ENCODE results near the gene TOM1. TPM values are rescaled to one million over a fixed set of nuclear protein-coding genes. Genes with fewer than 3 reads are reported as not detected.

Gene TOM1
- total RNA-seq, 2 experiments from 2014 or later, result 13.9 to 14.5 TPM

DNA sequence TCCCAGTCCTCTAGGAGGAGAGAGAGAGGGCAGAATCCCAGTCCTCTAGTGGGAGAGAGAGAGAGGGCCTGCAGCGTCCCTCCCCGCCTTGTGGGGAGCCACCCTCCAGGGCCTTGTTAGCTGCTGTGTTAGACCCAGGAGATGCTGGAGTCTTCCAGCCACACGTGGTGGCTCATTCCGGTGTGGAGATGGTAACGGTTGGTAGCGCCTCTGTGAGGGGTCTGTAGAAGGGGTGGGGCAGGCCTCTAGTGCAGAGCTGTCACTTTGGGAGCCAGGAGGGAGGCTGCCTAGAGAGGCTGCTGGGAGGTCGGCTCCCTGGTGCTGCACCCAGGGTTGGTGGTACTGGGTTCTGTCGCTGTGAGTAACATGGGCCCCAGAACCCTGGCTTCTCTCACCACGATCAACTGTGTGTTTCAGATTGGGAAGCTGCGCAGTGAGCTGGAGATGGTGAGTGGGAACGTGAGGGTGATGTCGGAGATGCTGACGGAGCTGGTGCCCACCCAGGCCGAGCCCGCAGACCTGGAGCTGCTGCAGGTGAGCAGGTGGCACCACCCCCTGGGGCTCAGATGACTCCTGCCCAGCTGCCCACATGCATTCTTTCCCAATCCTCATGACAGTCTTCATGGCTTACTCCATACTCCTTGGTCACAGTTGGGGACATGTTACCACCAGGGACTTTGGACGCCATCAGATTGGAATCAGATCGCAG is 27.3 kb downstream of the TOM1 start:
- H3K27me3 Mint-ChIP-seq, result no peaks in the 10 kb centered on the region
- H3K36me3 Mint-ChIP-seq, result peaks cover 13% of the 10 kb centered on the region
- H3K4me3 Mint-ChIP-seq, result no peak overlapping the region
- no peaks in the 10 kb centered on the region for H3K9me3 Mint-ChIP-seq
- peaks cover 25% of the 10 kb centered on the region for H3K4me1 Mint-ChIP-seq
- H3K27ac Mint-ChIP-seq, result no peak overlapping the region
- DNase-seq, result no peak

DNA sequence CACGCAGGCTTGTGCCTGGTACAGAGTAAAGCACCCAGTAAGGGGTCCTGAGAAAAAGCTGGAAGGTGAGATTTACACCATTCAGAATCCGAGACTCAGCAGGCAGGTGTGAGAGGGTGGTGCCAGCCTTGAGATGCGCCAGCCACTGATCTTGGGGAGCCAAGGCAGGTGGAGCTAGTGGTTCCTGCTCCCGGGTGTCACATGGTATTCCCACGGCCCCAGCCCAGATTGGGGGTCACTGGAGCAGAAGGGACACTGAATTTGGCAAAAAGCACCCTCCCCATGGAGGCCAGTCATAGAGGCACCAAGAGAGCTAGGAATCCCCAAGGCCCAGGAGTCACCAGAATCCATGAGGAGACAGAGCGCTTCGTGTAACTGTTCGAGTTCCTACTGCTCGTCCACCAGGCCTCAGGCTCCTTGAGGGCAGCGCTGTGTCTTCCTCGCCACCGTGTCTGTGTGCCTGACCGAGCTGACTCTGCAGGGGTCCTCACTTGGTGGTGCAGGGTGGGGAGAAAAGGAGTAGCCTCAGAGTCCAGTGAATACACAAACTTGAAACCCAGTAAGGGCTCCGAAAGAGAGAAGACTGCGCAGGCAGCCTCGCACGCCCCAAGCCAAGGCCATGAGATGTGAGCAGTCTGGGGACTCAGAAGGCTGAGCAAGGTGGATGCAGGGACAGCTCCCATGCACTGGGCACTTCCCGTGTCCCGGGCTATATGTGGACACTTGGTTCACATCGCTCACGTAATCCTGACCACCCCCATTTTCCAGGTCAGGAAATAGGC is 28.2 kb downstream of the TOM1 start:
- Mint-ChIP-seq H3K4me1 (peaks cover 26% of the 10 kb centered on the region), H3K27me3 (no peaks in the 10 kb centered on the region), H3K9me3 (no peaks in the 10 kb centered on the region), H3K36me3 (peaks cover 13% of the 10 kb centered on the region), H3K4me3 (no peak overlapping the region), H3K27ac (no peak overlapping the region)
- DNase-seq, result no peak

DNA sequence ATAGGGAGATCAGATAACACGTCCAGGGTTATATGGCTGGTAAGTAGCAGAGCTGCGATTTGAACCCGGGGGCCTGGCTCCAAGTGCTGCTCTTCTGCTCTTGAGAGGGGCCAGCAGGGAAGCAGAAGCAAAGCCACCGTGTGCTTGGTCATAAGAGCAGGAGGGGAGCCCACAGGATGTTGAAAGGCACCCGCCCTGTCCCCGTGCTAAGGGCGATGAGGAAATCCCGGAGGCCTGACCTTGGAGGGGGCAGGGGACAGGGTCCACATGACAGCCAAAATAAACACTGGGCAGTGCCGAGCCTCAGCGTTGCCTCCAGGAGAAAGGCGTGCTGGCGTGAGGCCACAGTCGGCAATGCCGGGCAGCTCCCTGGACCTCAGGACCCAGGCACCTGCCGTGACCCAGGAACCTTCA is 28.8 kb downstream of the TOM1 start:
- Mint-ChIP-seq H3K36me3 (peaks cover 13% of the 10 kb centered on the region), H3K9me3 (no peaks in the 10 kb centered on the region), H3K27ac (no peak overlapping the region), H3K27me3 (no peaks in the 10 kb centered on the region), H3K4me3 (no peak overlapping the region), H3K4me1 (peaks cover 26% of the 10 kb centered on the region)
- no peak for DNase-seq

DNA sequence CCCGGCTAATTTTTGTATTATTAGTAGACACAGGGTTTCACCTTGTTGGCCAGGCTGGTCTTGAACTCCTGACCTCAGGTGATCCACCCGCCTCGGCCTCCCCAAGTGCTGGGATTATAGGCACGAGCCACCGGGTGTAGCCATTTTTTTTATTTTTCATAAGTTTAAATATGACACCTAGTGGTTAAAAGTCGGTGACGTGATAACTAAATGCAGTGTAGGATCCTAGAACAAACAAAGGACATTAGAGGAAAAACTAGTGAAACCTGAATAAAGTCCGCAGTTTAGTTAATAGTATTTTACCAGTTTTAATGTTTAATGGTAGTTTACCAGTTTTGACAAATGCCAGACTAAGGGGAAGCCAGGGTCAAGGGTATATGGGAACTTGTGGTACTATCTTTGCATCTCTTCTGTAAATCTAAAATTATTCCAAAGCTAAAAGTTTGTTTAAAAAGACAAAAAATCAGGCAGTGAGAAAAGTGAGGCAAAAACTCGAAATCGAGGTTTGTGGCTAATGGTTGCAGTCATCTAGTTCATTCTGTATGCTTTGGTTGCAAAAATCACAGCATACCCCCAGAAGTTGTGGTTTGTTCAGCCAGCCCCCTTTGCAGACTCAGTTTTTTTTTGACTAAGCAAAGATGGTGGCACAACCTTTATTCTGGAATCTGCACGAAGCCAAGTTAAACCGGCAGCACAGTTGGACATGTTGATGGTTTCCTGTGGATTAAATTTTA is 29.6 kb downstream of the TOM1 start:
- H3K27ac Mint-ChIP-seq, result no peak overlapping the region

DNA sequence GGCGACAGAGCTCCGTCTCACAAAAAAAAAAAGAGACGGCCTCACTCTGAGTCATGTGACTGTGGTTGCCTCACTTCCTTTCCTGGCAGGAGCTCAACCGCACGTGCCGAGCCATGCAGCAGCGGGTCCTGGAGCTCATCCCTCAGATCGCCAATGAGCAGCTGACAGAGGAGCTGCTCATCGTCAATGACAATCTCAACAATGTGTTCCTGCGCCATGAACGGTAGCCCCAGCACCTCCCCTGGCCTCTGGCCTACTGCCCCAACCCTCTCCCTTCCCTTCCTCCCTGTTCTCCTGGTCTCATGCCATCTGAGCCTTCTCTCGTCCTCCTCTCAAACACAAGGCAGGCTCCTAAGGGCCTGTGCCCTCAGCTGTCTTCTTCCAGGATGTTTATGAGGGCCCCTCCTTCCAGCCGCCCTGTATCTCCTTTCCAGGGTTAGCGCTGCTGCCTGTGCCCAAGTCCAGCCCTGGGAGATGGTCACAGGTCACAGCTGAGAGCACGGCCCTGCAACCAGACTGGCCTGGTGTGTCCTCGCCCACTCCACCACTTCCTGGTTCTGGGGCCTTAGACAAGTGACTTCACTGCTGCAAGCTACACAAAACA is 30.7 kb downstream of the TOM1 start:
- Mint-ChIP-seq H3K9me3 (no peaks in the 10 kb centered on the region), H3K27me3 (no peaks in the 10 kb centered on the region), H3K27ac (peak overlapping the region; percentile 94), H3K36me3 (peaks cover 13% of the 10 kb centered on the region), H3K4me3 (peak overlapping the region; percentile 84), H3K4me1 (peaks cover 34% of the 10 kb centered on the region)
- peak; percentile 61 for DNase-seq

More for the DNA sequence above, 29.6 kb downstream of the TOM1 start:
- DNase-seq, result no peak
- H3K27me3 Mint-ChIP-seq, result no peaks in the 10 kb centered on the region
- H3K36me3 Mint-ChIP-seq, result peaks cover 13% of the 10 kb centered on the region
- H3K4me3 Mint-ChIP-seq, result peak overlapping the region; percentile 84
- H3K4me1 Mint-ChIP-seq, result peaks cover 34% of the 10 kb centered on the region
- H3K9me3 Mint-ChIP-seq, result no peaks in the 10 kb centered on the region

DNA sequence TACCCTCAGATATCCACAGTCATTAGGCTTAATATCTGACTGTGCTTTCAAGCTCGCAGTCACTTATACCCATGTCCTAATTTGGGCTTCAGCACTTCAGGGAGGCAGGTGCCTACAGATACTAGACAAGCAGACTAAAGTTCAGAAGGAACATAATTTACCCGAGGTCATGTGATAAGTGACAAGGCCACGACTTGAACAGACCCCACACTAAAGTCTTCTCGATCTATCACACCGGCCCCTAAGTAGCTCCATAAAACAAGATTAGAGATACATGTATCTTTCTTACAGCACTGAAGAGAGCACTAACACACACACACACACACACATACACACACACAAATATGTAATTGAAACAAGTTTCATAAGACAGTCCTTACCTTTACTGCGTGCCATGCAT is 32.6 kb downstream of the TOM1 start:
- Mint-ChIP-seq H3K36me3 (peaks cover 16% of the 10 kb centered on the region), H3K27me3 (no peaks in the 10 kb centered on the region), H3K4me1 (peaks cover 33% of the 10 kb centered on the region), H3K9me3 (no peaks in the 10 kb centered on the region), H3K27ac (peak overlapping the region; percentile 32), H3K4me3 (no peak overlapping the region)
- no peak for DNase-seq

DNA sequence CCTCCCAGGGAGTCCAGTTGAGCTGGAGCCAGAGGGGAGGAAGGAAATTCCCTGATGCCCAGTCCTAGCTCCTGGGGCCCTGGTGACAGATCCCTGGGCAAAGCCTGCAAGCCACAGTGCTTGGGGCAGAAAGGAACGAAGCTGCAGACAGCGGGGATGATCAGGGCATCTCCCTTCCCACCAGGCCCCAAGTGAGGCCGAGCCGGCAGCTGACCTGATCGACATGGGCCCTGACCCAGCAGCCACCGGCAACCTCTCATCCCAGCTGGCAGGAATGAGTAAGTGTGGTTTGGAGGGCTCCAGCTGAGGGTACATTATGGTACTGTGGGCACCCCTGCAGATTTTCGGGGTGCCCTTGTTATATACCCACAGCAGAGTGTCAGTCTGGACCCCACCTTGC is 33.5 kb downstream of the TOM1 start:
- no peaks in the 10 kb centered on the region for H3K9me3 Mint-ChIP-seq
- no peak overlapping the region for H3K27ac Mint-ChIP-seq
- H3K36me3 Mint-ChIP-seq, result peaks cover 16% of the 10 kb centered on the region
- H3K27me3 Mint-ChIP-seq, result no peaks in the 10 kb centered on the region
- H3K4me1 Mint-ChIP-seq, result peaks cover 33% of the 10 kb centered on the region
- no peak for DNase-seq
- no peak overlapping the region for H3K4me3 Mint-ChIP-seq

DNA sequence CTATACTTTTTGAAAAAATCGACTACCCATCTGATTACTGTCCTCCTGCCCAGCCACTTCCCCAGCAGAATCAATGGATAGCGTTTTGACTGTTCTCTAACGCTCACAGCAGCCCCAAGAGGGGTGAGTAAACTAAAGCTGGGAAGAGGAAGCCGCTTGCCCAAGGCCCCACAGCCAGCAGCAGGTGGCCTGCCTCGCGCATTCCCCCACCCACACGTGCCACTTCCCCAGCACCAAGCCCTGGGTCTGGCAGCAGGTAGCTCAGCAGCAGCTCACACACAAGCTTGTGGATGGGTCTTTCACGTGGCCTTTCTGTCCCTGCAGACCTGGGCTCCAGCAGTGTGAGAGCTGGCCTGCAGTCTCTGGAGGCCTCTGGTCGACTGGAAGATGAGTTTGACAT is 34.3 kb downstream of the TOM1 start:
- Mint-ChIP-seq H3K4me1 (peaks cover 33% of the 10 kb centered on the region), H3K9me3 (no peaks in the 10 kb centered on the region), H3K27me3 (no peaks in the 10 kb centered on the region), H3K36me3 (peaks cover 16% of the 10 kb centered on the region), H3K27ac (peak overlapping the region; percentile 19), H3K4me3 (no peak overlapping the region)
- DNase-seq, result peak; percentile 30

DNA sequence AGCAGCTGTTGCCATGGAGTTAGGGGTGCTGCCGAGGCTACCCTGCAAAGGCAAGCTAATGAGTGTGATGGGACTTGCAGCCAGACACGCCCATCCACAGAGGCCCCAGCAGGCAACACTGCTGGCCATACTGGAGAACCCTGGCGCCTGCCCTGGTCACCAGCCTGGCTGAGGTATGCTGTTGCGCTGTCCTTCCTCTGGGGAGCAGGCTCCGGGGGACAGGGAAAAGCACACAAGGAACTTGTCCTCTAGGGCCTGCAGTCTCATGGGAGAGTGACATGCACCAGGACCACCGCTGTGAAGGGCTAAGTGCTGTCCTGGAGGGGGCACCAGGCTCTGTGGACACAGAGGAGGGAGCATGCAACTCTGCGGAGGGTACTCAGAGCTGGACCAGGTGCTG is 35.8 kb downstream of the TOM1 start:
- H3K36me3 Mint-ChIP-seq, result peaks cover 12% of the 10 kb centered on the region
- no peak overlapping the region for H3K27ac Mint-ChIP-seq
- no peaks in the 10 kb centered on the region for H3K27me3 Mint-ChIP-seq
- DNase-seq, result no peak
- no peak overlapping the region for H3K4me3 Mint-ChIP-seq
- no peaks in the 10 kb centered on the region for H3K9me3 Mint-ChIP-seq
- peaks cover 20% of the 10 kb centered on the region for H3K4me1 Mint-ChIP-seq

DNA sequence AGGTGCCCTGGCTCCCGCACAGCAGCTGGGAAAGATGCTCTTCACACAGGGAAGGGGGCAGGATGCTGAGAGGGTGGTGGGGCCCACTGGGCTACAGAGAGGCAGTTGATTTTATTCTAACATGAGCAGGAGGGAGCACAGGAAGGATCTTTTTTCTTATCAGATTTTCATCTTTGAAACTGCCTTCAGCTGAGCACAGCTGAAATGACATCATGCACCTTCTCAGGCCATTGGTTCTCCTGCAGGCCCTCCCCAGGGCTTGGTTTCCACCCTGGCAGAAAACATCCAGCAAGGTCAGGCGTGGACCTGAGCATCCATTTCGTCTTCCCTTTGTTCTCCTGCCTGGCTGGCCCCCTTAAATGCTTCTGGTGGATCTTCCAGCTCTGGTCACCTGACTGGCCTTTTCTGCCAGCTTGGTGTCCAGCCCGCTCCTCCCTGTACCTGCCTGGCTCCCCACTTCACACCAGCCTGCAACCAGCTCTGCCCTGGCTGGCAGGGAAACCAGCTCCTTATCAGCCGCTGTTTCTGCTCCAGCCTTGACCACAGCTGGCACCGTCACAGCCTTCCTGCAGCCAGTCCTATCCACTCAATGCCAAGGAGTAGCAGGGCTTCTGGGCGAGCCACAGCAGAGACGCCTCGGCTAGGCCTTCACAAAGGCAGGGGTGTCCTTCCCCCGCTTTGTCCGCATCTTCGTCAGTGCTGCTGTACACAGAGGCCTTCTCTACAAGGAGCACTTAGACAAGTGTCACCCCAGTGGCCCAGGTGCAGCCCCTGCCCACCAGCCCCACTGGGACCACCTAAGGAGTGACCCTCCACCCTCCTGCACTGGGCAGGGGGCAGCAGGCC is 36.5 kb downstream of the TOM1 start:
- Mint-ChIP-seq H3K27me3 (no peaks in the 10 kb centered on the region), H3K4me1 (peaks cover 14% of the 10 kb centered on the region), H3K36me3 (peaks cover 10% of the 10 kb centered on the region), H3K4me3 (no peak overlapping the region), H3K27ac (no peak overlapping the region), H3K9me3 (no peaks in the 10 kb centered on the region)
- no peak for DNase-seq

DNA sequence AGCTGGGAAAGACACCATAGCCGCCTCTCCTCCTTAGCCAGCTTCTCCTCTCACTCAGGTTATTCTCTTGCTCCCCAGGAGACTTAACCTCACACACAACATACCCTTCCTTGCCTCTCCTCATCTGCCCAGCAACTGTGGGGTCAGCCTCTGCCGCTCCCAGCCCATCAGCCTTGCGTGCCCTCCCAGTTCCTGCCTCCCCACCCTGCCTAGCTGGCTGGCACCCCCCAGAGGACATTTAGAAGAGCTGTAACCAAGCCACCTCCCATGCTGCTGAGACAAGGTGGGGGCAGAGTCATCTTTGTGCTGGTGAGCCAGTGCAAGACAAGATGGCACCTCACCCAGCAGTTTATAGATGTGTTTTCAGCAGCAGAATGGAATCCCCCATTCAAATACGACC is 38.2 kb downstream of the TOM1 start:
- DNase-seq, result no peak

DNA sequence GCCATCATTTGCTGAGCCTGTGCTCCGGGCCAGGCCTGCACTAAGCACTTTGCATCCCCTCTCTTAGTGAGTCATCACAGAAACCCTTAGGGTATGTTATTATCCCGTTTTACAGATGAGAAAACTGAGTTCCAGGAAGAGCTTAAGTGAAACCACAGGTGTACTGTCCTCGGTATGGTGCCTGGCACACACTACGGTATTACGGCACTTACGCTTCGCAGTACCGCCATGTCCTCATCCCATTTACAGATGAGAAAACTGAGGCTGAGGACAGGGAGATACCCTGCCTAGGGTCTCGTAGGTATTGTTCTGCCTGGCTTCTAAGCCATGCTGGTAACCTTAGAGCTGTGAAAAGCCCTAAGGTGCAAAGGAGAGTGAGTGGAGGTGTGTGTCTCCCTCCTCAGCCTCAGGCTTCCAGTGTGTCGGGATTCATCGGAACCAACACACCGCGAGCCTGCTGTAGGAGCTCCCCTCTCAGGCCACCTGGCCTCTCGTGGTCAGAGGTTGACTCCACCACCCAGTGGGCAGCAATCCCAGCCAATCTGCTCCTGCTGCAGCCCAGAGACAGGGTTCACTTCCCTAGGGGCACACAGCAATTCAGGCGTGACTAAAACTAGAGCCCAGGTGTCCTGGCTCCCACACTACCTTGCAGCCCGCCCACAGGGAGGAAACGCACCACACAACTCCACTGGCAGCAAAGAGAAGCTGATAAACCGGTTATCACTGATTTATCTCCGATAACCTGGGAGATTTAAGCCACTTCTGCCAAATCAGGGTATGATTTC is 41.6 kb downstream of the TOM1 start:
- DNase-seq, result no peak
- Mint-ChIP-seq H3K27me3 (no peaks in the 10 kb centered on the region), H3K9me3 (no peaks in the 10 kb centered on the region), H3K36me3 (peaks cover 9% of the 10 kb centered on the region), H3K27ac (no peak overlapping the region), H3K4me1 (peaks cover 2% of the 10 kb centered on the region), H3K4me3 (no peak overlapping the region)

More for the DNA sequence above, 38.2 kb downstream of the TOM1 start:
- Mint-ChIP-seq H3K9me3 (no peaks in the 10 kb centered on the region), H3K4me1 (peaks cover 8% of the 10 kb centered on the region), H3K4me3 (no peak overlapping the region), H3K27me3 (no peaks in the 10 kb centered on the region), H3K36me3 (peaks cover 11% of the 10 kb centered on the region), H3K27ac (peak overlapping the region; percentile 42)

DNA sequence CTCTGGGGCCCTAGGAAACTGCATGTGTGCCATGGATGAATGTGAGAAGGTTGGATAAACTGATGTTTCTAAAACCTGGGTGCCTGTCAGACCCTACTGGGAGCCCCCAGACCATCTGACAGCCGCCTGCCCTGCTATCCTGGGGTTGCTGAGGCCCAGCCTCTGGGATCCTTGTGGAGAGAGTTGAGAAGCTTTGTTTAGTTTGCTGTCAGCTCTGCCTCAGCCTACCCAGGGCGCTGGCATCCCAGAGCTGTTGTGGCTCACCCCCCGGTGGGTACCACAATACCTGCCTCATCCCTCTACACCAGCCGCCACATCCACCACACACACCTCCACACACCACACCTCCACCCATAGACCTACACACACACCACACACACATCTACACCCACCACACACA is 42.7 kb downstream of the TOM1 start:
- H3K27ac Mint-ChIP-seq, result no peak overlapping the region
- H3K4me1 Mint-ChIP-seq, result peaks cover 2% of the 10 kb centered on the region
- peaks cover 9% of the 10 kb centered on the region for H3K36me3 Mint-ChIP-seq
- H3K9me3 Mint-ChIP-seq, result no peaks in the 10 kb centered on the region
- DNase-seq, result no peak
- H3K27me3 Mint-ChIP-seq, result no peaks in the 10 kb centered on the region
- H3K4me3 Mint-ChIP-seq, result no peak overlapping the region

Data from activated naive CD8-positive, alpha-beta T cell treated with anti-CD3 and anti-CD28 coated beads for 36 hours (primary cell).